ENCODE results near the gene CCDC177. TPM values are rescaled to one million over a fixed set of nuclear protein-coding genes. Genes with fewer than 3 reads are reported as not detected.

CCDC177 gene
- total and polyA plus RNA-seq, 2 of the 8 experiments (the other 6 are each of a cell fraction or from before 2014, with no cell fraction given), result 0.62 to 2.8 TPM

- TF ChIP-seq RXRA (IDR thresholded peaks at IDR 0.05; ENCODE audit: insufficient read depth, low read depth, low read length), result no peak
- TF ChIP-seq SRF (IDR thresholded peaks at IDR 0.05; ENCODE audit: low read depth, low read length), result no peak
- no peak for TF ChIP-seq SUZ12 (IDR thresholded peaks at IDR 0.05; ENCODE audit: low read length)
- TF ChIP-seq FOSL1 (IDR thresholded peaks at IDR 0.05; ENCODE audit: insufficient read depth, low read depth, low read length), result no peak
These were observed 36.8 kb downstream of the CCDC177 start (continued) for GRCh38 chr14:69537900-69538299.
